Esophagus muscularis mucosa (tissue), 4 donors: ENCODE results near the gene PIGZ. TPM values are rescaled to one million over a fixed set of nuclear protein-coding genes. Genes with fewer than 3 reads are reported as not detected.

Source experiments
- DNase-seq: peaks from one replicate; pipeline ENCODE4 v3.0.0-alpha.2; 2017; ENCODE audit errors: extremely low spot score
- H3K27ac ChIP-seq, 4 donors: fragments of 200-600 bp; sonication (generic); replicated peaks in 1 of 4; 1 replicate in 3 of 4; 2 replicates in 1 of 4; pipeline ENCODE4 v1.5.1; 2016 to 2019; ENCODE audit warnings: mild to moderate bottlenecking in 1 of 4
- H3K27me3 ChIP-seq, 4 donors: fragments of 200-600 bp; sonication (generic); one replicate each; pipeline versions ENCODE4 v1.5.1 to v1.6.0; 2016 to 2019
- H3K36me3 ChIP-seq, 4 donors: fragments of 200-600 bp; sonication (generic); one replicate each; pipeline ENCODE4 v1.5.1; 2016 to 2019
- H3K4me1 ChIP-seq, 4 donors: fragments of 200-600 bp; sonication (generic); one replicate each; pipeline ENCODE4 v1.5.1; 2016 to 2019
- H3K4me3 ChIP-seq, 4 donors: fragments of 200-600 bp; sonication (generic); 1 replicate in 2 of 4; 2 replicates in 2 of 4; pipeline ENCODE4 v1.5.1; 2016 to 2019; ENCODE audit warnings: mild to moderate bottlenecking in 4 of 4, moderate library complexity in 1 of 4
- H3K9me3 ChIP-seq, 4 donors: fragments of 200-600 bp; sonication (generic); 1 replicate in 3 of 4; 2 replicates in 1 of 4; pipeline ENCODE4 v1.5.1; 2016 to 2019
- CTCF ChIP-seq, 3 experiments: fragments of 200-600 bp in 2 of 3; fragments of 450-650 bp in 1 of 3; sonication (generic) in 2 of 3; IDR thresholded peaks; one replicate each; pipeline ENCODE4 v1.5.1; 2017 to 2019; ENCODE audit warnings: antibody characterized with exemption in 3 of 3, mild to moderate bottlenecking in 2 of 3, moderate library complexity in 1 of 3
- EP300 ChIP-seq: sonication (generic); formaldehyde crosslinking; IDR thresholded peaks from one replicate; pipeline ENCODE4 v1.6.1; 2017; ENCODE audit warnings: antibody characterized with exemption
- POLR2A ChIP-seq: fragments of 450-650 bp; IDR thresholded peaks from one replicate; pipeline ENCODE4 v1.6.1; 2017; ENCODE audit warnings: antibody characterized with exemption, moderate library complexity, mild to moderate bottlenecking, low read depth
- POLR2AphosphoS5 ChIP-seq, 2 donors: sonication (generic); formaldehyde crosslinking; IDR thresholded peaks; one replicate each; pipeline ENCODE4 v1.6.1; 2017; ENCODE audit warnings: antibody characterized with exemption in 2 of 2
- WGBS: methylation state at CpG from one replicate; pipeline ENCODE4 v1.1.5; 2018; 5-methylcytosine and 5-hydroxymethylcytosine counted together
- intact Hi-C: fragments of 100-400 bp; cut with DNase I; formaldehyde crosslinking; loops from one replicate; pipeline ENCODE4 v1.15.1; 2023
- total RNA-seq, 4 donors: library from RNA; depleted of rRNA; stranded (reverse); fragments of >200 nt; gene quantifications; one replicate each; pipeline versions ENCODE4 v1.1.0 to v1.2.1, GENCODE V29; 2016

PIGZ gene
- total RNA-seq, 4 donors from 2014 or later = 12.9 to 18.2 (median 15.4) TPM

DNA sequence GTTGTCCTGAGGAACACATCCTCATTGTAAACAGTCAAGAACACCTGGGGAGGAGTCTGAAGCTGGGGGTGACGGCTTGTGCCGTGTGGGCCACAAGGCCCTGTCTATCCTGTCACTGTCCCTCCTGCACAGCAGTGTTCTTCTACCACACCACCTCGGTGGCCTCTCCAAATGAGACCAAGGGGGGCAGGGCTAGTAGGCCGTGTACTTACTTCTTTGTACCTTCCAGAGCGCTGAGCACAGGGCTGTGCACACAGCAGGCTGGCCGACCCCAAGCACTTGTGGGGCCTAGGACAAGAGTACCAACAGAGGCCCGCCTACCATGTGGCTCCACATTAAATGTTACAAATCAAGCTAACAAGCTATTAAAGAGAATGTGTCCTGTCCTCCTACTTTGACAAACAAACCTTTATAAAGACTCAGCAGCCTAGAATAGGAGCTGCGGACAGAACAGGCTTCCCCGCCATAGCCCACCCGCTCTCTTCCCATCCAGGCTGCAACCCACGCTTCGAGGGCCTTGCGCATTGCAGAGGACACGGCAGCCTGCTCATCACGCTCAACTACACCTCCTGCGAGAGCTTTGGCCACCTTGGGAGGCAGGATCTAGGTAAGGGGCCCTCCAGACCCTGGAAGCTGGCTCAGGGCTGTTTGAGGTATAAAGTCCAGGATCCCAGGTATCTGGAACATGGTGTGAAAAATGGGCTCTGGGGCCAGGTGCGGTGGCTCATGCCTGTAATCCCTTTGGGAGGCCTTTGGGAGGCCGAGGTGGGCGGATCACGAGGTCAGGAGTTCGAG lies 30.5 kb upstream of the PIGZ start:
- intact Hi-C loops = no loop called here

GRCh38 chr3:196997311-196997710 lies 28.7 kb upstream of the PIGZ start:
- intact Hi-C loops = no loop called here
- 91% methylated on average over 14 of the region's 15 CpGs for WGBS
- no peak for DNase-seq
- Histone ChIP-seq H3K4me1 (peaks cover 0 to 7% (median 6%) of the 10 kb centered on the region in 4 donors), H3K36me3 (no peaks in the 10 kb centered on the region), H3K4me3 (no peak overlapping the region), H3K27ac (no peak overlapping the region), H3K9me3 (no peaks in the 10 kb centered on the region), H3K27me3 (no peaks in the 10 kb centered on the region)
- TF ChIP-seq POLR2AphosphoS5 (IDR thresholded peaks at IDR 0.05) (no peak), CTCF (IDR thresholded peaks at IDR 0.05) (no peak), EP300 (no peak), POLR2A (no peak)

More for the DNA sequence above, 30.5 kb upstream of the PIGZ start:
- H3K4me1 ChIP-seq = peaks cover 5 to 20% (median 17%) of the 10 kb centered on the region in 4 donors
- no peaks in the 10 kb centered on the region for H3K9me3 ChIP-seq
- TF ChIP-seq POLR2A (no peak), POLR2AphosphoS5 (IDR thresholded peaks at IDR 0.05) (no peak), CTCF (IDR thresholded peaks at IDR 0.05) (no peak), EP300 (no peak)
- no peaks in the 10 kb centered on the region for H3K36me3 ChIP-seq
- H3K27ac ChIP-seq = no peak overlapping the region
- no peaks in the 10 kb centered on the region for H3K27me3 ChIP-seq
- WGBS = 96% methylated on average over 21 of the region's 21 CpGs
- DNase-seq = no peak
- H3K4me3 ChIP-seq = no peak overlapping the region

- peaks cover 0 to under 1% (median 0%) of the 10 kb centered on the region in 4 donors for H3K4me1 ChIP-seq
- DNase-seq = no peak
- no peaks in the 10 kb centered on the region for H3K27me3 ChIP-seq
- intact Hi-C loops = no loop called here
- no peak overlapping the region for H3K4me3 ChIP-seq
- H3K36me3 ChIP-seq = no peaks in the 10 kb centered on the region
- H3K27ac ChIP-seq = no peak overlapping the region
- H3K9me3 ChIP-seq = no peaks in the 10 kb centered on the region
- no peak for TF ChIP-seq POLR2AphosphoS5 (IDR thresholded peaks at IDR 0.05)
- no peak for TF ChIP-seq CTCF (IDR thresholded peaks at IDR 0.05)
- TF ChIP-seq POLR2A = no peak
- TF ChIP-seq EP300 = no peak
- WGBS = 84% methylated on average over 14 of the region's 17 CpGs
Measured at GRCh38 chr3:196996454-196997265, 28.0 kb upstream of the PIGZ start.

- intact Hi-C loops = no loop called here
- Histone ChIP-seq H3K4me3 (no peak overlapping the region), H3K36me3 (no peaks in the 10 kb centered on the region), H3K4me1 (no peaks in the 10 kb centered on the region), H3K9me3 (no peaks in the 10 kb centered on the region), H3K27me3 (no peaks in the 10 kb centered on the region), H3K27ac (no peak overlapping the region)
- TF ChIP-seq CTCF (IDR thresholded peaks at IDR 0.05) (no peak), EP300 (no peak), POLR2AphosphoS5 (IDR thresholded peaks at IDR 0.05) (no peak), POLR2A (no peak)
- no peak for DNase-seq
- WGBS = 89% methylated on average over 12 of the region's 14 CpGs
Measured at GRCh38 chr3:196995646-196996355, 27.2 kb upstream of the PIGZ start.
